Tibial artery (tissue), 4 donors: ENCODE results near the gene BHMT.

Source experiments
- DNase-seq, 2 donors: peaks; one replicate each; pipeline ENCODE4 v3.0.0-alpha.2; 2019
- H3K27ac ChIP-seq, 2 donors: fragments of 200-600 bp; sonication (generic) in 1 of 2; 1 replicate in 1 of 2; 2 replicates in 1 of 2; pipeline ENCODE4 v1.5.1; 2018 to 2019; ENCODE audit warnings: mild to moderate bottlenecking in 1 of 2
- H3K27me3 ChIP-seq, 2 donors: fragments of 200-600 bp; sonication (generic) in 1 of 2; one replicate each; pipeline versions ENCODE4 v1.5.1 to v1.6.0; 2016 to 2019
- H3K36me3 ChIP-seq, 3 donors: fragments of 200-600 bp; sonication (generic) in 2 of 3; one replicate each; pipeline ENCODE4 v1.5.1; 2016 to 2019; ENCODE audit warnings: mild to moderate bottlenecking in 2 of 3
- H3K4me1 ChIP-seq, 4 donors: fragments of 200-600 bp; sonication (generic) in 2 of 4; 1 replicate in 3 of 4; 2 replicates in 1 of 4; pipeline ENCODE4 v1.5.1; 2016 to 2019
- H3K4me3 ChIP-seq, 2 donors: fragments of 200-600 bp; sonication (generic) in 1 of 2; 1 replicate in 1 of 2; 2 replicates in 1 of 2; pipeline ENCODE4 v1.5.1; 2018 to 2019; ENCODE audit warnings: mild to moderate bottlenecking in 2 of 2
- H3K9me3 ChIP-seq, 3 donors: fragments of 200-600 bp; sonication (generic) in 1 of 3; one replicate each; pipeline ENCODE4 v1.5.1; 2016 to 2019
- intact Hi-C: fragments of 100-400 bp; cut with DNase I; formaldehyde crosslinking; loops from one replicate; pipeline ENCODE4 v1.15.0; 2023; ENCODE audit warnings: low total_unique reads
- TF ChIP-seq, protein P1 (sequence below), 2 experiments: fragments of 200-600 bp in 1 of 2; fragments of 450-650 bp in 1 of 2; IDR thresholded peaks; one replicate each; pipeline ENCODE4 v1.5.1; 2017 to 2019; ENCODE audit warnings: antibody characterized with exemption in 2 of 2, mild to moderate bottlenecking in 1 of 2, moderate library complexity in 1 of 2

Gene BHMT

DNA sequence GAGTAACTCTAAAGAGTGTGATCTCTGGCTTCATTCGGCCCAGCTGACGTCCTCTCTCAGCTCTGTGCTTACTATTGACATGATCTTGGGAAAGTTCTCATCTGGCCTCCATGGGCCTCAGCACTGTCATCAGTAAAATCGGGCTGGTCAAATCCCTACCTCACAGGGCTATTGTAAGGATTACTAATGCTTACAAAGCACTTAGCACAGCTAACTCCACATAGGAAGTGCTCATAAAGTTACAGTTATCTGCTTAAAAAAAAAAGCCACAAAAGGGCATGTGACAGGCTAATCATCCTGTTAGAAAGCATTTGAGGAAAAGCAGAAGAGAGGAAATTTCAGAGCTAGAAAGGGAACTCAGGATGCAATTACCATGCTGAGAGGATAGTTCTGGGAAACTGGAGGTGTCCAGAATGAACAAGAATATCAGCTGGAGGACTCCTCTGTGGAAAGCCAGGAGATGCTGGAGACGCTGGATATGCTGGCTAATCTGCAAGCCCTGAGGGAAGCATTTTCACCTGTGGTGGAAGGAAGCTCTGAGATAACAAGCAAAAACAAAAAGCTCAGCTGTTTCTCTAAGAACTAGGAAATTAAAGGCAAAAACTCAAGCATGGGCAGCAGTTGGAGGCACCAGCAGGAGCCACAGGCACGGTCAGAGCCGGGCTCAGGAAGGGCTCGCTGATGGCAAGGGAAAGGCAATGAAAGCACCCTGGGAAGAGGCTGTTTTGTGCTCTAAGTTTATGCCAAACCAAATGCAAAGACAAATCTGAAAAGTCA lies 4.4 kb upstream of the BHMT start:
- TF ChIP-seq, protein P1, sequence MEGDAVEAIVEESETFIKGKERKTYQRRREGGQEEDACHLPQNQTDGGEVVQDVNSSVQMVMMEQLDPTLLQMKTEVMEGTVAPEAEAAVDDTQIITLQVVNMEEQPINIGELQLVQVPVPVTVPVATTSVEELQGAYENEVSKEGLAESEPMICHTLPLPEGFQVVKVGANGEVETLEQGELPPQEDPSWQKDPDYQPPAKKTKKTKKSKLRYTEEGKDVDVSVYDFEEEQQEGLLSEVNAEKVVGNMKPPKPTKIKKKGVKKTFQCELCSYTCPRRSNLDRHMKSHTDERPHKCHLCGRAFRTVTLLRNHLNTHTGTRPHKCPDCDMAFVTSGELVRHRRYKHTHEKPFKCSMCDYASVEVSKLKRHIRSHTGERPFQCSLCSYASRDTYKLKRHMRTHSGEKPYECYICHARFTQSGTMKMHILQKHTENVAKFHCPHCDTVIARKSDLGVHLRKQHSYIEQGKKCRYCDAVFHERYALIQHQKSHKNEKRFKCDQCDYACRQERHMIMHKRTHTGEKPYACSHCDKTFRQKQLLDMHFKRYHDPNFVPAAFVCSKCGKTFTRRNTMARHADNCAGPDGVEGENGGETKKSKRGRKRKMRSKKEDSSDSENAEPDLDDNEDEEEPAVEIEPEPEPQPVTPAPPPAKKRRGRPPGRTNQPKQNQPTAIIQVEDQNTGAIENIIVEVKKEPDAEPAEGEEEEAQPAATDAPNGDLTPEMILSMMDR (IDR thresholded peaks at IDR 0.05) = no peak
- Histone ChIP-seq H3K4me3 (no peak overlapping the region), H3K27ac (no peak overlapping the region), H3K27me3 (peaks cover 0 to 22% of the 10 kb centered on the region in 2 donors), H3K9me3 (no peaks in the 10 kb centered on the region), H3K36me3 (no peaks in the 10 kb centered on the region), H3K4me1 (peaks cover 0 to 25% (median 10%) of the 10 kb centered on the region in 4 donors)
- DNase-seq = no peak
- intact Hi-C loops = no loop called here

DNA sequence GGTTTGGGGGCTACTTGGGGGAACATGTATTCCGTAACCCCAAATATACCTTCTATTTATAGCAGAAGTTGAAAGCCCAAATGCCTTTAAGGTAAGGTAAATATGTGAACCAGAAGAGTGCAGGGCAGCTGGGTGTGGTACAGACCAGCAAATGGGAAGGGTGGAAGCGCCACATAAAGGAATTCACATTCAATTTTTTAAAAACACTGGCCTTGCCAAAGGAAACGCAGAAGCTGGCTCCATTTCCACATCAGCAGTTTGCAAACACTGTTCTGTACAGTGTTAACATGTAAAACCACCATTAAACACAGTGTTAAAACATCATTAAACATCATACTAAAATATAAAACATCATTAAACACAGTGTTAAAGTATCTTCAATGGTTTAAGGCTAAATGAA lies 3.5 kb upstream of the BHMT start:
- Histone ChIP-seq H3K4me3 (no peak overlapping the region), H3K4me1 (peaks cover 0 to 29% (median 11%) of the 10 kb centered on the region in 4 donors), H3K36me3 (no peaks in the 10 kb centered on the region), H3K27me3 (peaks cover 0 to 31% of the 10 kb centered on the region in 2 donors), H3K9me3 (no peaks in the 10 kb centered on the region), H3K27ac (no peak overlapping the region)
- TF ChIP-seq, protein P1 (IDR thresholded peaks at IDR 0.05) = no peak
- intact Hi-C loops = no loop called here
- DNase-seq = no peak

DNA sequence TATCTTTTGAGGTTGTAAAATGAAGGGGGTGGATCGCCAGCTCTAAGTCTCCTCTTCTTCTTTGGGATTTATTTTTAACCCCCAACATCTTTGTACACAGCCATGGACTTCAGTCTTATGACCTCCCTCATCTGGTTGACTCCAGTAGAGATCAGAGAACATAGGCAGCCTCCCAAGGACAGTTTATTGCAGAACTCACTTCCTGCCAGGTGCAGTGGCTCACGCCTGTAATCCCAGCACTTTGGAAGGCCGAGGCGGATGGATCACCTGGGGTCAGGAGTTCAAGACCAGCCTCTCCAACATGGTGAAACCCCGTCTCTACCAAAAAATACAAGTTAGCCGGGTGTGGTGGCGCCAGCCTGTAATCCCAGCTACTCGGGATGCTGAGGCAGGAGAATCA lies 2.8 kb upstream of the BHMT start:
- intact Hi-C loops = no loop called here
- TF ChIP-seq, protein P1 (IDR thresholded peaks at IDR 0.05) = no peak

DNA sequence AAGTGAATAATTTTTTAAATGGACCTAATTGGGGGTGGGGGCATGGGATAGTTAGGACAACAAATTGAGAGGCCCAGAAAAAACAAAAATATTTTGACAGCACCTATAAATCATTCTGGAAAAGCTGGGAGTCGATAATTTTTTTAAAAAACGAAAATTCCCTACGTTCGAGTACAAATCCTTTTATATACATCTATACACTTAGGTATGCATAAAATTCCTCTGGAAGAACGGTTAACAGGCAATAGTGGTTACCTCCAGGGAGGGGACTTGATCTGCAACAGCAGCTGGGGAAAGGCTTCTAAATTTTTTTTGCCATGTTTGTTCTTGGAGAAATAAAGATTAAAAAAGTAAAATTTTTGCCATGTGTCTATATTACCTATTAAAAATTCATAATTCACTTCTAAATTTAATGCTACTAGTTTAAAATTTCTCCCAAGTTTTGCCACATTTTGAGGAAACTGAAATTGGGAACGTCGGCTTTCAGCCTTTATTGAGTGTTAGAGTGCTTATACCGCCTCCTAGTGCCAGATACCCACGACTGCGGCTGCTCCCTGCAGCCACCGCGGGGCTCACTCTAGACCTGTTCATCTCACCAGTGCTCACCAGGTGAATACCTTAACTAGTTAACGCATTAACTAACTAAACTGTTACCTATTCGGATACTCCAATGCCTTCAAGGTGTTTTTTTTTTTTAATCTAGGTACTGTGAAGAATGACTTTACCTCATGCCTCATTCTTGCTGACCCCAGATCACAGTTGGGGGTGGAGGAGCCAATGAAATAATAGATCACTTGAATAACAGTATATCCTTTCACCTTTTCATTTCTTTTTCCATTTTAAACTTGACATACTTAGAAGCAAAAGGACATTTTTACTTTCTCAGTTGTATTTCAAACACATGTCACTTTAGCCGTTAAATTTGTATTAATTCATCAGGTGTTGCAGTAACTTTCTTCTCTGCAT lies 1.8 kb upstream of the BHMT start:
- intact Hi-C loops = no loop called here
- Histone ChIP-seq H3K36me3 (no peaks in the 10 kb centered on the region), H3K4me3 (no peak overlapping the region), H3K4me1 (peaks cover 0 to 29% (median 11%) of the 10 kb centered on the region in 4 donors), H3K27me3 (peaks cover 0 to 34% of the 10 kb centered on the region in 2 donors), H3K9me3 (no peaks in the 10 kb centered on the region), H3K27ac (no peak overlapping the region)
- TF ChIP-seq, protein P1 (IDR thresholded peaks at IDR 0.05) = no peak
- no peak for DNase-seq

More for the DNA sequence above, 2.8 kb upstream of the BHMT start:
- Histone ChIP-seq H3K27ac (no peak overlapping the region), H3K27me3 (peaks cover 0 to 31% of the 10 kb centered on the region in 2 donors), H3K9me3 (no peaks in the 10 kb centered on the region), H3K36me3 (no peaks in the 10 kb centered on the region), H3K4me3 (no peak overlapping the region), H3K4me1 (peaks cover 0 to 29% (median 11%) of the 10 kb centered on the region in 4 donors)
- no peak for DNase-seq

DNA sequence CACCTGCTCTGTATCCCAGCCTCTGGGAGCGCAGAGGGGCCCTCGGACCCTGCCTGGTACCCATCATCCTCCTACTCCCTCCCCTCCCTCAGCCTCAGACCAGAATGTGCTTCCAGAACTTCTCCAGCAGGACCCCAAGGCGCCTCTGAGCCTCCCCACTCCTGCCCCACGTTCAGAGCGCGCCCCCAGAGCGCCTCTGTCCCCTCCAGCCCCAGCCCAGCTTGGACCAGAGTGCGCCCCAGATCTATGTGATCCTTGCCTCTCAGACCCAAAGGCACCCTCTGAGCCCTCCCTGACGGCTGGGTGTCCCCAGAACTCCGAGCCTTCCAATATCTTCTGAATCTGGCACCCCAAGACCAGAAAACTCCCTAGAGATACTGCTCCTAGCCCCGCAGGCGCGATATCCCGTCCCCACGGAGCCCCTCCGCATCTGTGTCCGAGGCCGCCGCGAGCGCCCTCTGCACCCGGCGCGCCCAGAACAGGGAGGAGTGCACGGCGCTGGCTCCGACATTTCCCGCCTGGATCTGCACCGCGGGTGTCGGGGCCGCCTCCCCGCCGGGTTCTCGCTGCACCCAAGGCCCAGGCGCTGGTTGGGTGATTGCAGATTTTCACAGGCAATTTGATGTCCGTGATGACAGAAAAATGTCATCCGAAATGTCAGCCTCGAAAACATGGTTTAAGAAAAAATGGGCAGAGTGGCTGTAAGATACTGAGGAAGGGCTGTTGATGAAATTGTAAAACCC lies 522 bp downstream of the BHMT start:
- Histone ChIP-seq H3K27ac (no peak overlapping the region), H3K4me1 (peaks cover 0 to 29% (median 11%) of the 10 kb centered on the region in 4 donors), H3K36me3 (no peaks in the 10 kb centered on the region), H3K27me3 (peaks cover 0 to 38% of the 10 kb centered on the region in 2 donors), H3K4me3 (no peak overlapping the region), H3K9me3 (no peaks in the 10 kb centered on the region)
- intact Hi-C loops = no loop called here
- no peak for DNase-seq
- TF ChIP-seq, protein P1 (IDR thresholded peaks at IDR 0.05) = no peak
